HG03097 (cell line): ENCODE measurements around the gene ADAMTSL5.
A peak's percentile ranks its signal among the peaks of the same experiment; 100 is the strongest.

Experiments
- ATAC-seq: cut with Tn5 transposase; IDR thresholded peaks from one replicate; pipeline ENCODE4 v1.9.1; 2021; ENCODE audit not compliant: unreplicated experiment, low FRiP score

Gene ADAMTSL5

DNA sequence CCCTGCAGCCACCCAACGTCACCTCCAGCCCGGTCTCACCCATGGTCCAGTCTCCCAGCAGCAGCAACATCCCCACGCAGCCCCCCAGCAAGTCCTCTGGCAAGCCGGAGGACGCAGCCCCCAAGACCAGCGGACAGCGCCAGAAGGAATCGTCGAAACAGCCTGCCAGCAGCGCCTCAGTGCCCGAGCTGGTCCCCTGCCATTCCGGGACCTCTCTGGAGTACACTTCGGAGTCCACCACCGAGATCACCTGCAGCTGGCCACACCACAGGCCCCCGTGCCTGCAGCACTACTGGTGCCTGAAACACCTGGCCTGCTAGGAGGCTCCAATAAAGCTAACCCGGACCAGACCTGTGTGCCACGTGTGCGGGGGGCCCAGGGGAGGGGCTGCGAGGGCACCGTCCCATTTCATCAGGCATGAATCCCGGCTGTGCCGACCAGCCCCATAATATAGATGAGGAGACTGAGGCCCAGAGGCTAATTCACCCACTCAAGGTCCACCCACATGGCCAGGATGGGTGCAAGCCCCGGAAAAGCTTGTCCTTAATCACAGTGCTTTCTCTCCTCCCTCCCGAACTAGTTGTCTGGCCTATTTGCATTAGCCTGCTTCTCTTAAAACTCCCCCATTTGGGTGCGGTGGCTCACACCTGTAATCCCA lies 15.1 kb downstream of the ADAMTSL5 start:
- no peak for ATAC-seq

GRCh38 chr19:1496714-1497577 lies 15.9 kb downstream of the ADAMTSL5 start:
- no peak for ATAC-seq

DNA sequence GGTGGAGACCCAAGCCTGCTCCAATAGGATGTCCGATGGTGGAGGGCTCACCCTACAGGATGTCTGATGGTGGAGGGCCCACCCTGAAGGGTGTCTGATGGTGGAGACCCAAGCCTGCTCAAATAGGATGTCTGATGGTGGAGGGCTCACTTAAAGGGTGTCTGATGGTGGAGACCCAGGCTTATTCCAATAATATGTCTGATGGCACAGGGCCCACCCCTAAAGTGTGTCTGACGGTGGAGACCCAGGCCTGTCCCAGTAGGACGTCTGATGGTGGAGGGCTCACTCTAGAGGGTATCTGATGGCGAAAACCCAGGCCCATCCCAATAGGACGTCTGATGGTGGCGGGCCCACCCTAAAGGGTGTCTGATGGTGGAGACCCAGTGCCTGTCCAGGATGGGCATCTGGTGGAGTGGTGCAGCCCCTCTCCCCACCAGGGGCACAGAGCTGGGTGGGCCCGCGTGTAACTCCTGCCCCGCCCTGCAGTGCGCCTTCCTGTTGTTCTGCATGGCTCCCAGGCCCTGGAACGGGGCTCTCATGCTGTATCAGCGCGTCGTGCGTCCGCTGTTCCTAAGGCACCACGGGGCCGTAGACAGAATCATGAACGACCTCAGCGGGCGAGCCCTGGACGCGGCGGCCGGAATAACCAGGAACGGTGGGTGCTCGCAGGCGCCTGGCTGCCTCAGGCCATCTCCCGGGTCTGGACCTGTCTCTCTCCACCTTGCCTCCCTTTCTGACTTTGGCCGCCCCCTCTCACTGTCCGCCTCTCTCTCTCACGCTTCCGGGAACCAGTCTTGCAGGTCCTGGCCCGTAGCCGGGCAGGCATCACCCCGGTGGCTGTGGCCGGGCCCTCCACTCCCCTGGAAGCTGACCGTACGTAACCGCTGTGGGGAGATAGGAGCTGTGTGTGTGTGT lies 16.8 kb downstream of the ADAMTSL5 start:
- ATAC-seq = no peak

GRCh38 chr19:1495051-1495798 lies 17.6 kb downstream of the ADAMTSL5 start:
- ATAC-seq = no peak

- ATAC-seq = no peak
Observed at GRCh38 chr19:1494115-1494815, 18.6 kb downstream of the ADAMTSL5 start.

DNA sequence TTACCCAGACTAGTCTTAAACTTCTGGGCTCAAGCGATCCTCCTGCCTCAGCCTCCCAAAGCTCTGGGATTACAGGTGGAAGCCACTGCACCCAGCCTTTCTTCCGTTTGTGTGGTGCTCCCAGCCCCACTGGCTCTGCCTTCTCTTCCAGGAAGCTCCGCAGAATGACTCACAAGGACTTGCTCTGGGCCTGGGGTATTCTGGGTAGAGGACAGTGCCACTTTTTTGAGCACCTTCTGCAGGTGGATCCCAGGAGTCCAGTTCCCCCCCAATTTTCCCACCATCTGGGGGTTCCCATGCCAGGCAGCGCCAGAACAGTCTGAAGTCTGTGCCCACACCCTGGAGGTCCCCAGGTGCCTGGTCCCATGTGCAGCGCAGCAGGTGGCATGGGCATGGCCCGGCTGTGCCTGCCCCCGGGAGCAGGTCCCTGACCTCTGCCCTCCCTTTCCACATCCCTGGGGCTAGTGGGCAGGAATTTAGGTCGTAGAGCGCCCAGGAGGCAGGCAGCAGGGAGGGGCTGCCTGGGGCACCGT lies 20.3 kb downstream of the ADAMTSL5 start:
- ATAC-seq = no peak

GRCh38 chr19:1491849-1492170 lies 21.0 kb downstream of the ADAMTSL5 start:
- no peak for ATAC-seq

- ATAC-seq = no peak
Observed at GRCh38 chr19:1491114-1491848, 21.5 kb downstream of the ADAMTSL5 start, which contains the start of gene REEP6. REEP6 (plus strand) TSS chr19:1491181; CDS start chr19:1491270, 89 bp downstream.

- peak; percentile 75 for ATAC-seq
Observed at GRCh38 chr19:1490311-1491113, 22.3 kb downstream of the ADAMTSL5 start, which contains the start of gene PCSK4. PCSK4 (minus strand) TSS chr19:1490350; CDS start chr19:1490346, 4 bp downstream.

- ATAC-seq = peak; percentile 0
Observed at GRCh38 chr19:1489463-1490310, 23.1 kb downstream of the ADAMTSL5 start.

GRCh38 chr19:1488282-1488601 lies 24.6 kb downstream of the ADAMTSL5 start:
- no peak for ATAC-seq

- no peak for ATAC-seq
Observed at GRCh38 chr19:1487576-1488281, 25.1 kb downstream of the ADAMTSL5 start.

GRCh38 chr19:1486720-1487575 lies 25.9 kb downstream of the ADAMTSL5 start:
- no peak for ATAC-seq

DNA sequence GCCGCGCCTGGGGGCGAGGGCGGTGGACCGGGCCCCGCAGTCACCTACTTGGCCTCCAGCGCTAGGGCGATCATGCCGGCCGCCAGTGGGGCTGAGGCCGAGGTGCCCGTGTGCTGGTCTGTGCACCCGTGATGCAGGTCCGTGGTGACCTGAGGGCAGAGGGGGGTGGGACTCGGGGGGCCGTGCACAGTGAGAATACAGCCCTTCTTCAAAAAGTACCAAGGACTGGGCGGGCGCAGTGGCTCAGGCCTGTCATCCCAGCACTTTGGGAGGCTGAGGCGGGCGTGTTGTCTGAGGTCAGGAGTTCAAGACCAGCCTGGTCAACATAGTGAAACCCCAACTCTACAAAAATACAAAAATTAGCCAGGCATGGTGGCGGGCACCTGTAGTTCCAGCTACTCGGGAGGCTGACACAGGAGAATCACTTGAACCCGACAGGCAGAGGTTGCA lies 28.8 kb downstream of the ADAMTSL5 start:
- ATAC-seq = no peak
